HG02840 (cell line): ENCODE measurements around the gene GPR137.
A peak's percentile ranks its signal among the peaks of the same experiment; 100 is the strongest.
"Not testable (repeated sequence)": the region's sequence is repeated elsewhere in the genome, so short reads cannot be mapped to it uniquely, and the experiment has no call there.

Experiments used
- ATAC-seq: cut with Tn5 transposase; IDR thresholded peaks from one replicate; pipeline ENCODE4 v1.9.1; 2021; ENCODE audit warnings: mild to moderate bottlenecking, moderate library complexity, moderate number of reproducible peaks; ENCODE audit not compliant: unreplicated experiment, low FRiP score

Gene GPR137

GRCh38 chr11:64298966-64299846 lies 13.6 kb downstream of the GPR137 start:
- no peak for ATAC-seq

DNA sequence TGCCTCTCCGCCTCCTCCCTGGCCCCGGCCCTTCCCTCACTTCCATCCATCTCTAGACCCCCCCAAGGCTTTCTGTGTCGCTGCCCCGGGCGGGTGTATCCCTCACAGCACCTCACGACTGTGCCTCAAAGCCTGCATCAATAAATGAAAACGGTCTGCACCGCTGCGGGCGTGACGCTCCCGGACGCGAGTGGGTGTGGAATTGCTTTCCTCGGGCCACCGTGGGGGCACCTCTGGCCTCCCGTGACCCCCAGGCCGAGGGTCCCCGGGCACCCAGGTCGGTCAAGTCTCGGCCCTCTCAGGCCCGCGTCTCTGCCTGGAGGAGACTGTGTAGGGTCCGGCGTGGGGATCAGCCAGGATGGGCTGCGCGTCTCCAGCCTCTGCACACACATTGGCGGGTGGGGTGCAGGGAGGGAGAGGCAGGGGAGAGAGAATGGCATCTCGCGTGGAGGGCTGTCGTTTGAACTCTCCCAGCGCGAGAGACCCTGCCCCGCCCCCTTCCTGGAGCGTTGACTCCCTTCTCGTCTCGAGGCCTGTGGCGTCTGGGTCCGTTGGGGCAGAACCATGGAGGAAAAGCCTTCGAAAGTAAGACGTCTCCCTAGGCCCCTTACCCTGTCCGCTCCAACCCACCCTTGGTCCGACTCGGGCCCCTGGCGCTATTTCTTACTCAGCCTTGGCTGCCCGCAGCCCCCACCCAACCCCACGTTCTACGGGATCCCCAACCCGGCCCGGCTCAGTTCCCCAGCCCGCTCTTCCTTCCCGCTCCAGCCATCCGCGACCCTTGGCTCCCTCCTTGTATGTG lies 14.4 kb downstream of the GPR137 start, which contains the start of gene CATSPERZ:
Gene CATSPERZ (plus strand): TSS at position 512 of the 802 bp plus-strand sequence. CDS start 53 bp downstream, at position 565.
- no peak for ATAC-seq

DNA sequence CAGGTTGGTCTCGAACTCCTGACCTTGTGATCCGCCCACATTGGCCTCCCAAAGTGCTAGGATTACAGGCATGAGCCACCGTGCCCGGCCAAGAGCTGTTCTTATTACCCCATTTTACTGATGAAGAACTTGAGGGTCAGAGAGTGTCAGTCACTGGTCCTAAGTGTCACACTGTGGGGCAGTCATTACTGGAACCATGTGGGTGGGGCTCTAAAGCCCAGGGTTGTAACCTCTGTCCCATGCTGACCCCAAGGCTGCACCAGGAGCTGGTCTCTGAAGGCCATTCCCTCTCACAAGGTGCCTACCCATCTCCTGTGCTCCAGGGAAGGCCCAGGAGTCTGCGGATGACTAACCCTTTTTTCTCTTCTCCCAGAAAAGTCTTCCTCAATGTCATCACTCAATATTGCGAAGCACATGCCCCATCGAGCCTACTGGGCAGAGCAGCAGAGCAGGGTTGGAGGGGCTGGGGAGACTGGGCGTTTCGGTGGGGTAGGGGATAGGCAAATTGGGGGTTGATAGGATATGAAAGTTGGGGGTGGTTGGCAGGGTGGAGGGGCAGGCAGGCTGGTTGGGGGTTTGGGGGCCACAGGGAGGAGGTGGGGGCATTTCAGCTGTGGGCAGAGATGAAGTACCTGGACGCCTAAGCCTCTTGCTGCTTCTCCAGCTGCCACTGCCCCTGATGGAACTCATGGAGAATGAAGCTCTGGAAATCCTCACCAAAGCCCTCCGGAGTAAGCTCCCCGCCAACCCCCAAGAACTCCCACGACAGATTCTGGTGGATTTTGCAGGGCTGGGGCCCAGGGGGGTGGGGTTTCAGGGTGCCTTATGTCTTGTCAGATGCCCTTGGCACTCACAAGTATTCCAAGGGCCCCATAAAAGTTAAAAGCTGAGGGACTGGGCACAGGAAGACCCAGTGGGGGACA lies 17.7 kb downstream of the GPR137 start:
- no peak for ATAC-seq

DNA sequence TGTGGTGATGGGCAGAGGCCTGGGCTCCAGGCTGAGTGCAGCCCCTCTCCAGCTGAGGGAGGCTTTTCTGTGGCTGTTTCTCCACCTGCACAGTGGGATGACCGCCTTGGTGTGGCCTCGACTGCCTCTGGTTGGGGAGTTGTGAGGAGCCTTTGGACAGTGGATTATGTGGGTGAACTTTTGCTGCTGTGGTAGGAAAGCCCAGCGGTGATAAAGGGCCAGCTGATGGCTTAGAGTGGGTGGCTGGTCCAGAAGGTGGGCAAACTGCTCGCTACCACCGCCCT lies 18.3 kb downstream of the GPR137 start:
- ATAC-seq = no peak

- ATAC-seq = peak; percentile 21
These were observed 18.8 kb downstream of the GPR137 start for GRCh38 chr11:64304316-64305072.

GRCh38 chr11:64305075-64305690 lies 19.5 kb downstream of the GPR137 start, which contains the start of gene ESRRA:
Gene ESRRA, plus strand, starts transcription at chr11:64305524. Its CDS starts 1,656 bp downstream, at chr11:64307180.
- ATAC-seq = peak; percentile 78

GRCh38 chr11:64305691-64306562 lies 20.3 kb downstream of the GPR137 start:
- peak; percentile 20 for ATAC-seq

DNA sequence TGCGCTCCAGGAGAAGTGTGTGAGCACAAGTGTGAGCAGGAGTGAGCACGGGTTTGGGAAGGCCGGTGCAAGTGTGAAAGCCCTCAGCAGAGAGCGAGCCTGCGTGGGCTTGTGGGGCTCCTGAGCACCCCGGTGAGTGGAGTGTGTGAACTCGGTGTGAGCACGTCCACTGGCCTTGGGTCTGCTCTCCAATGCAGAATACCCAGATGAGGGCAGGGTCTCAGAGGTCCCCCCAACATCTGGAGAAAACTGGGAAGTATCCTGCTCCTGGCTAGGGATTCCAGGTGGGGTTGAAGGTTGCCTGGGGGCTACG lies 20.9 kb downstream of the GPR137 start:
- ATAC-seq = no peak

- ATAC-seq = no peak
These were observed 21.4 kb downstream of the GPR137 start for GRCh38 chr11:64306876-64307622.

DNA sequence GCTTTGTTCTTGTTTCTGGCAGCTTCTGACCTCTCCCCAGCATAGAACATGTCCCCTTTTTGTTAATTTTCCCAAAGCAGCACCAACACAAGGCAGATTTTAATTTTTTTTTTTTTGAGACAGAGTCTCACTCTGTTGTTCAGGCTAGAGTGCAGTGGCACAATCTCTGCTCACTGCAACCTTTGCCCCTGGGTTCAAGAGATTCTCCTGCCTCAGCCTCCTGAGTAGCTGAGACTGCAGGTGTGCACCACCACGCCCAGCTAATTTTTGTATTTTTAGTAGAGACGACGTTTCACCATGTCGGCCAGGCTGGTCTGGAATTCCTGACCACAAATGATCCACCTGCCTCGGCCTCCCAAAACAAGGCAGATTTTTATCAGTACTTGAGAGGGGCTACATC lies 22.1 kb downstream of the GPR137 start:
- ATAC-seq = not testable (repeated sequence)

GRCh38 chr11:64312947-64313346 lies 27.3 kb downstream of the GPR137 start:
- ATAC-seq = no peak

DNA sequence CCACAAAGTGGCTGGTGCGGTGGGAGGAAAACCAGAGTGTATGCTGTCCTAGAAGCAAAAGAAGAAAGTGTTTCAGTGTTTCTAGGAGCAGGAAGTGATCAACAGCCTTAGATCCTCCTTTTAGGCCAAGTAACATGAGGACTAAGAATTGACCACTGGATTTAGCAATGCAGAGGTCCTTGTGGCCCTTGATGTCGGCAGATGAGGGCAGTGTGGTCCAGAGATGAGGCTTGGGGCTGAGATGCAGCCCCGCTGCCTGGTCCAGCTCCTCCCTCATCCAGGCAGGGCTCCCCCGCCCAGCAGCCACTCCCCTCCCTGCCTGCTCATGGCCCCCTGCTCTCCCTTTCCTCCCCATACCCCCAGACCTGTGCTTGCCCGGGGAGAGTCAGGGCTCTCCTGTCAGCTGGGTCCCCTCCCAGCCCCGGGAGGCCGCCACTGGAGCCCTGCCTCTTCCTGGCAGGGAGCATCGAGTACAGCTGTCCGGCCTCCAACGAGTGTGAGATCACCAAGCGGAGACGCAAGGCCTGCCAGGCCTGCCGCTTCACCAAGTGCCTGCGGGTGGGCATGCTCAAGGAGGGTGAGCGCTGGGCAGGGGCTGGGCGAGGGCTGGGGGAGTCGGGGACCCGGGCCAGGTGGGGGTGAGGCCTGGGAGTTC lies 28.0 kb downstream of the GPR137 start:
- no peak for ATAC-seq

DNA sequence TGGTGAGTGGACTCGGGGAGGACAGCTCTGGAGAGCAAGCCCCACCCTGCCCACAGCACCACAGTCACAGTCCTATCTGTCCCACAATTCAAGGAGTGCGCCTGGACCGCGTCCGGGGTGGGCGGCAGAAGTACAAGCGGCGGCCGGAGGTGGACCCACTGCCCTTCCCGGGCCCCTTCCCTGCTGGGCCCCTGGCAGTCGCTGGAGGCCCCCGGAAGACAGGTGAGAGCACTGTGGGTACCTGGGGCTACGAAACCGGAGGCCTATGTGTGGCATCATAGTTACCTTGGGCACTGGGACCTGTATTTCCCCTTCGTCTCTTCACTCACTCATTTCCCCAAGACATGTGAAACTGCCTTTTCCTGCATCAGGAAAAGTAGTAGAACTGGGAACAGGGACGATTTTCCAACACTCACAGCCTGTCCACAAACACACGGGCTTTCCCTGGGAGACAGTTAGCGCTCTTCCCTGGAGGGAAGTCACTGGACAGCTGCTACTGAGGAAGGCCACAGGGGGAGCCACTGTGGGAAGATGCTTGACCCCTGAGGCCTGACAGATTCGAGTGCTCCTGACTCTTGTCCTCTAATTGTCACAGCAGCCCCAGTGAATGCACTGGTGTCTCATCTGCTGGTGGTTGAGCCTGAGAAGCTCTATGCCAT lies 28.6 kb downstream of the GPR137 start:
- ATAC-seq = no peak

DNA sequence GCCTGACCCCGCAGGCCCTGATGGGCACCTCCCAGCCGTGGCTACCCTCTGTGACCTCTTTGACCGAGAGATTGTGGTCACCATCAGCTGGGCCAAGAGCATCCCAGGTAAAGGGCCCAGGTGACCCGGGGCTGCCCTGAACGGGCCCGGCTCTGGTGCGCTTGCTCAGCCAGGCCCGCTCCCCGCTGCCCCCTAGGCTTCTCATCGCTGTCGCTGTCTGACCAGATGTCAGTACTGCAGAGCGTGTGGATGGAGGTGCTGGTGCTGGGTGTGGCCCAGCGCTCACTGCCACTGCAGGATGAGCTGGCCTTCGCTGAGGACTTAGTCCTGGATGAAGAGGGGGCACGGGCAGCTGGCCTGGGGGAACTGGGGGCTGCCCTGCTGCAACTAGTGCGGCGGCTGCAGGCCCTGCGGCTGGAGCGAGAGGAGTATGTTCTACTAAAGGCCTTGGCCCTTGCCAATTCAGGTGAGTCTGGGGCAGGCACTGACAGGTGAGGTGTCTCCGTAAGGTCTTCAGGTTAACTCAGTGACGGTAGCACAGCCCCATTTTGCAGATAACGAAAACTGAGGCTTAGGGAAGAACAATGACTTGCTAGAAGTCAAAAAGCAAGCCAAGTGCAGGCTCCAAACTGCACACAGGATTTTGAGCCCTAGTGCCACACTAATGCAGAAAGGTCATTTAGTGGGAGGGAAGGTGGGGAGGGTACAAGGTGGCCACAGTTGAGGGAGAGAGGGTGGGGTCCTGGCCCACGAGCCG lies 29.3 kb downstream of the GPR137 start:
- no peak for ATAC-seq

DNA sequence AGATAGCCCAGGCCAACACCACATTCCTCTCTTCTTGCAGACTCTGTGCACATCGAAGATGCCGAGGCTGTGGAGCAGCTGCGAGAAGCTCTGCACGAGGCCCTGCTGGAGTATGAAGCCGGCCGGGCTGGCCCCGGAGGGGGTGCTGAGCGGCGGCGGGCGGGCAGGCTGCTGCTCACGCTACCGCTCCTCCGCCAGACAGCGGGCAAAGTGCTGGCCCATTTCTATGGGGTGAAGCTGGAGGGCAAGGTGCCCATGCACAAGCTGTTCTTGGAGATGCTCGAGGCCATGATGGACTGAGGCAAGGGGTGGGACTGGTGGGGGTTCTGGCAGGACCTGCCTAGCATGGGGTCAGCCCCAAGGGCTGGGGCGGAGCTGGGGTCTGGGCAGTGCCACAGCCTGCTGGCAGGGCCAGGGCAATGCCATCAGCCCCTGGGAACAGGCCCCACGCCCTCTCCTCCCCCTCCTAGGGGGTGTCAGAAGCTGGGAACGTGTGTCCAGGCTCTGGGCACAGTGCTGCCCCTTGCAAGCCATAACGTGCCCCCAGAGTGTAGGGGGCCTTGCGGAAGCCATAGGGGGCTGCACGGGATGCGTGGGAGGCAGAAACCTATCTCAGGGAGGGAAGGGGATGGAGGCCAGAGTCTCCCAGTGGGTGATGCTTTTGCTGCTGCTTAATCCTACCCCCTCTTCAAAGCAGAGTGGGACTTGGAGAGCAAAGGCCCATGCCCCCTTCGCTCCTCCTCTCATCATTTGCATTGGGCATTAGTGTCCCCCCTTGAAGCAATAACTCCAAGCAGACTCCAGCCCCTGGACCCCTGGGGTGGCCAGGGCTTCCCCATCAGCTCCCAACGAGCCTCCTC lies 30.2 kb downstream of the GPR137 start:
- ATAC-seq = not testable (repeated sequence)
